Left hindlimb (tissue), 1 donor: ENCODE measurements around the gene DDX54.
"Not testable (repeated sequence)": the region's sequence is repeated elsewhere in the genome, so short reads cannot be mapped to it uniquely, and the experiment has no call there.

Experiments used
- DNase-seq: peaks from one replicate; pipeline ENCODE4 v3.0.0-alpha.2; 2018

The DDX54 gene

DNA sequence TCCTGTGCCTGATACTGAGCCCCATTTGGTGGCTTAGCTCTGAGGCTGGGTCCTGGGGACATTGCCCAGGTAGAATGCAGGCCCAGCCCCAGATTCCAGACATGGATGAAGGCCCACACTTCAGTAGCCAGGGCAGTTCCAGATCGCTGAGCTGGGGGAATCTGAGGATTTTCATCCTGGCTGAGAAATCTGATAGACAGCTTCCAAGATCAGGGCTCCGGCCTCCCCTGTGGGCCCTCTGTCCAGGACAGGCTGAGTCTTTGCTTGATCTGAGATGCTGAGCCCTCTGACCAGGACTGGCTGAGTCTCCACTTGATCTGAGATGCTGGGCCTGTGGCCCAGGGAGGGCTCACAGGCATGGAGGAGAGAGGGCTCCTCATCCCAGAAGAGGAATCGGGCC lies 46.5 kb downstream of the DDX54 start:
- no peak for DNase-seq

GRCh38 chr12:113137861-113138783 lies 47.2 kb downstream of the DDX54 start:
- DNase-seq: no peak

GRCh38 chr12:113136990-113137511 lies 48.2 kb downstream of the DDX54 start:
- no peak for DNase-seq

GRCh38 chr12:113136128-113136989 lies 48.9 kb downstream of the DDX54 start:
- no peak for DNase-seq

- DNase-seq: no peak
These were observed 49.8 kb downstream of the DDX54 start, which contains the start of gene RASAL1 for GRCh38 chr12:113135178-113136127. Gene RASAL1 (minus strand): TSS chr12:113135761. CDS start chr12:113135462, 299 bp downstream.

DNA sequence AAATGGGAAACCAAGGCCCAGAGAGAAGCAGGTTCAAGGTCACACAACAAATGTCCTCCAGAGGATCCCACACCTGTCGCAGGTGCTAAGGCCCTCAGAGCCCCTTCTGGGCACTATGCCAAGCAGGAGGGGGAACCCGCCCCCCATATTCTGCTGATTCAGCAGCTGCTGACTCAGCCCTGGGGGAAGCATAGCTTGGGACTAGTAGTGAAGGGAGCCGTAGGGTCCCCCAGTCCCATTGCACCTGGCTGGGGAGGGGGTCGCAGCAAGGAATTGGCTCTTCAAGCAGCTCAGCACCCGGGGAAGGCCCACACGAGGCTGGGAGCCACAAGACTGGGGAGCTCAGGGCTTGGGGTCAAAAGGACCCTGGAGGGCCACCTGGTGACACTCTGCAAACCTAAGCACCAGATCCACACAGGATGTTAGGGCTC lies 50.7 kb downstream of the DDX54 start:
- DNase-seq: no peak

DNA sequence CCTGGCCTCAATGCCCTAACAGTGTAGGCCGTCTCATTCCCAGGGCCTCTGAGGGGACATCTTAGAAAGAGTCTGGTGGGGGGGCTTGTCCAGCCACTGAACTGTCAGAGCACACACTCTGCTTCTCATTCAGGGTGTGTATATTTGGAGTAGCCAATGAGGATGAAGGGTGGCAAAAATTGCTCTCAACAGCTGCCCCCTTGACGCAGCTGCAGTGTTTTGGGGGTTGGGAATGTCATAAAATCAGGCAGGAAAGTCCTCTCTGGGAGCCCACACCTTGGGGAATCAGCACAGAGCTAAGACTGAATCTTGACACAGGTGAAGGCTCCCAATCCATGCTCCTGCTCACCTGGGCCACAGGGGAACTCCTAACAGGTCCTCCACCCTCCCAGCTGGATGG lies 51.2 kb downstream of the DDX54 start:
- DNase-seq: no peak

DNA sequence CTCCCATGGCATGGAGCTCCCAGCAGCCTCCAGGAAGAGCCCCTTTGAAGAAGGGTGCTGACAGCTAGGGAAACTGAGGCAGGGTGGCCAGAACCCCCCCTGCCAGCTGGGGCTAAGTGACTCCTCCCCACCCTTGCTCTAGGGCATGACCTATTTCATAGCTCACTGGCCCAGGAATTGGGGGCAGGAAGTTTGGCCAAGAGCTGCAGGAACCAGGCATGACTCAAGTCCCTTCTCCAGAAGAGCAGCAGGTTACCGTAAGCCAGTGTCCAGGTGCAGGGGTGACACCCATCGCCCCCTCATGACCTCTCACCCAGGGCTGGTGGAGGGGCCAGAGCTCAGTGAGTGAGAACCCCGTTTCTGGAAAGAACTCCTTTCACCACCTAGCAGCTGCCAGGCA lies 51.6 kb downstream of the DDX54 start:
- DNase-seq: no peak

DNA sequence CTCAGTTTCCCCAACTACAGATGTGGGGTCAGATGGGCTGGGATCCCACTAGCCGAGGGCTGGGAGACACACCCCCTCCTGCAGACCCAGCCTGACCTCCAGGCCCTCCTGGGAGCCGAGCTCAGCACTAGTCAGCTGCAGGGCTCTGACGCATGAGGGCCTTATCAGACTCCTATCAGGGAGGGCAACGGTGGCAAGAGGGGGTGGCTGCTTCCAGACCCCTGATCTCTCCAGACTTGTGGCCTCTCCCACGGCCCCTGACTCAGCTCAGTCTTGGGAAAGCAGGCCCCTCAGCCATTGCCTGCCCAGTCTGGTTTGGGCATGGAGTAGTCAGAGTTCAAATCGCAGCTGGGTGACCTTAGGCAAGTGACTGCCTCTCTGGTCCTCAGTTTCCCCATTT lies 52.2 kb downstream of the DDX54 start:
- DNase-seq: no peak

GRCh38 chr12:113131556-113131955 lies 53.7 kb downstream of the DDX54 start:
- no peak for DNase-seq

- no peak for DNase-seq
These were observed 54.7 kb downstream of the DDX54 start for GRCh38 chr12:113130457-113131135.

DNA sequence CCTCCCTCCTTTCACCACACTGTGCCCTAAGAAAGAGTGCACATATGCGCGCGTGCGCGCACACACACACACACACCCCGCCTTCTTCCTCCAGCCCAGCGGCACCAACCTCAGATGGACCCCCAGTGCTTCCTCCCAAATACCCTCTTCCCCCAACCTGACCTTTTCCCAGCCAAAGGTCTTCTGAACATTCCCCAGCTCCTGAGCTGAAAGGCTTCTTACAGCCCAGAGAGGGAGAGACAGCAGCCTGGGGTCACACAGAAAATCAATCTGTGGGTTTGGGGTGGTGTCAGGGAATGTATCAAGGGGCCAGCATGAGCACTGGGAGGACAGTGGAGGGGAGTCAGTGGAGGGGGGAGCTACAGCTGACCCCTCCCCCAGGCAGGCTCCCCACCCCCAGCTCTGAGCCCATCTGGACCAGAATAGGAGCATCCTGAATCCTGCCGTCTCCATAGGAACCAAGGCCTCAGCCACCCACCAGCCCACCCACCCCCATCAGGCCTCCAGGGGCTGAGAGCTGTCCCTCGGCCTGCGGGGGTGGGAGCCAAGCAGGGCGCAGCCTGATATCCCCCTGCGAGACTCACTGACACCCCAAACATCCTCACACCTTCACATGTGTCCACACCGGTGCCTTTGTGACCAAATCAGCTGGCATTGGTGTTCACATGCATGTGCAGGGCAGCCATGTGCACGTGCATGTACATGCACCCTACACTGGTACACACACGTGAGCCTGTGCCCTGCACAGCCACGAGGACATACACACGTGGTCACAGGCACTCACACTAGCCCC lies 55.4 kb downstream of the DDX54 start:
- DNase-seq: no peak

DNA sequence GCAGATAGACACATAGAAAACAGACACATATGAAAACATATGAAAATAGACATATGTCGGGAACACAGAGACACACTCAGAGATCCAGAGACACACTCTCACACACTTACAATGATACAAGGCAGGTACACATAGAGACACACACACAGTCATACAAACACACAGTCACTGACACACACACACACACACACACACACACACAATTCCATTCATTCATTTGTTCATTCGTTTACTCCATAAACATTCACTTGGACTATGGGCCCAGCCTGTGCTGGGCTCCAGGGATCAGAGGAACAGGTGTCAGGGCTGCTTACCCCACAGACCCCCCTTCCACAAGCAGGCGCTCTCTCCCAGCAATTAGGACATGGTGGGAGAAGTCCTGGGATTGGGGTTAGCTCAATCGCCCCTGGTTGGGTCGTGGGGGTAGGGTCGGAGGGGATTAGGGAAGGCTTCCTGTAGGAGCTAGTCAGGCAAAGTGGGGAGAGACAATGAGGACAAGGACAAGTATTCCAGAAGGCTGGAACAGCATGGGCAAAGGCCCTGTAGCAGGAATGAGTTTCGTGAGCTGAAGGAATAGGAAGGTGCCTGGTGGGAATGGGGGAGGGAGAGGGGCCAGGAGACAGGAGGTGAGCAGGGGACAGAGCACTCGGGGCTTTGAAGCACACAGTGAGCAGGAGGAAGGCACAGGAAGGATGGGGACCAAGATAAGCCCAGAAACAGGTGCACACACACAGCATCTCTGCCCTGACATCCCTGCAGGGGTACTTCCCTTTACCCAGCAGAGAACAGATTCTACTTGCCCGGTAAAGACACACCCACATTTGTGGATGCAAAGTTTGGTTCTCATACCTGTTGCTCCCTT lies 56.2 kb downstream of the DDX54 start:
- DNase-seq: no peak

GRCh38 chr12:113127791-113128199 lies 57.5 kb downstream of the DDX54 start:
- DNase-seq: no peak

- DNase-seq: no peak
These were observed 64.5 kb downstream of the DDX54 start for GRCh38 chr12:113120670-113121370.

DNA sequence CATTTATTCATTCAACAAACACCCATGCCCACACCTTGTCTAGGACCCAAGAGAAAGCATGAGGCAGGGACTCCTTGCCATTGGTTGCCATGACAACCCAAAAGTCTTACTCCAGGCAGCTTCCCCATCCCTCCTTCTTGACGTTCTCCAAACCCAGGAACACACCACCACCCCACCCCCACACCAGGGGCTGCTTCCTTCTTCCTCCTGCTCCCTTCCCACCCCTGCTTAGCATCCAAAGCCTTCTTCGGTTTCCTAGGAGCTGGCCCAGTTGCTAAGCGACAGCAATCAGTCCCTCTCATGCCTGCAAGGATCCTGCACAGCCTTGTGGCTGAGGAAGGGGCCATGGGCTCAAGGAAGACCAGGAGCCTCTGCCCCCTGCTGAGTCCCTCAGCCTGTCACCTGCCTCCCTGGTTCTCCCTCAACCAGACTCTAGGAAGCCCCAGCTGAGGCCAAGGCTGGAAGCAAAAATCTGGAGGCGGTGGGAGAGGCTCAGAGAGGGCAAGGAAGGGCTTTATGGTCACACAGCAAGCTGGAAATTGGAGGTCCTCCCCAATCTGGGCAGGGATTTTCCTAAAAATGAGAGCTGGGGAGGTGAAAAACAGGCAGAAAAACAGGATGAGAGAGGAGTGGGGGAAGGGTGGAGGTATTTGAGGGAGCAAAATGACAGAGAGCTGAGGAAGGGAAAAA lies 65.2 kb downstream of the DDX54 start:
- no peak for DNase-seq

DNA sequence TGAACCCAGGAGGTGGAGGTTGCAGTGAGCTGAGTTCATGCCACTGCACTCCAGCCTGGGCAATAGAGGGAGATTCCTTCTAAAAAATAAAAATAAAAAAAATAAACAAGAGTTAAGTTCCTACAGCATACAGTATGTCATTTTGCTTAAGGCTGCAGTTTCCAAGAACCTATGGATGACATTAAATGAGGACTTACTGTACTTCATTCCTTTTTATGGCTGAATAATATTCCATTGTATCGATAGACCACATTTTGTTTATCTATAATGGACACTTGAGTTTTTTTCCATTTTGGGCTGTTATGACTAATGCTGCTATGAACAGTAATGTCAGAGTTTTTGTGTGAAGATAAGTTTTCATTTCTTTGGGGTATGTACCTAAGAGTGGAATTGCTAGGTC lies 67.1 kb downstream of the DDX54 start:
- no peak for DNase-seq

GRCh38 chr12:113117684-113118083 lies 67.6 kb downstream of the DDX54 start:
- not testable (repeated sequence) for DNase-seq
